DND-41 (cell line): ENCODE measurements around the gene ELF3.

Experiments
- CTCF ChIP-seq: IDR thresholded peaks from 2 replicates; pipeline ENCODE4 v1.5.1; 2012; ENCODE audit warnings: borderline replicate concordance, low read length, moderate library complexity, mild to moderate bottlenecking; ENCODE audit not compliant: poor library complexity, severe bottlenecking; ENCODE audit errors: extremely low read depth
- EZH2 ChIP-seq: IDR thresholded peaks from 3 replicates; pipeline ENCODE4 v1.6.1; 2012; ENCODE audit warnings: borderline replicate concordance, low read depth, mild to moderate bottlenecking, moderate library complexity, low read length, inconsistent platforms; ENCODE audit not compliant: severe bottlenecking

- TF ChIP-seq CTCF (no peak), EZH2 (no peak)
Measured at GRCh38 chr1:202016022-202016810, 5.8 kb downstream of the ELF3 start.
